Measurements from ENCODE around the gene ITPRIP. TPM values are rescaled to one million over a fixed set of nuclear protein-coding genes. Genes with fewer than 3 reads are reported as not detected.

The ITPRIP gene
- total RNA-seq, 1 experiment from 2014 or later = 12.0 TPM

DNA sequence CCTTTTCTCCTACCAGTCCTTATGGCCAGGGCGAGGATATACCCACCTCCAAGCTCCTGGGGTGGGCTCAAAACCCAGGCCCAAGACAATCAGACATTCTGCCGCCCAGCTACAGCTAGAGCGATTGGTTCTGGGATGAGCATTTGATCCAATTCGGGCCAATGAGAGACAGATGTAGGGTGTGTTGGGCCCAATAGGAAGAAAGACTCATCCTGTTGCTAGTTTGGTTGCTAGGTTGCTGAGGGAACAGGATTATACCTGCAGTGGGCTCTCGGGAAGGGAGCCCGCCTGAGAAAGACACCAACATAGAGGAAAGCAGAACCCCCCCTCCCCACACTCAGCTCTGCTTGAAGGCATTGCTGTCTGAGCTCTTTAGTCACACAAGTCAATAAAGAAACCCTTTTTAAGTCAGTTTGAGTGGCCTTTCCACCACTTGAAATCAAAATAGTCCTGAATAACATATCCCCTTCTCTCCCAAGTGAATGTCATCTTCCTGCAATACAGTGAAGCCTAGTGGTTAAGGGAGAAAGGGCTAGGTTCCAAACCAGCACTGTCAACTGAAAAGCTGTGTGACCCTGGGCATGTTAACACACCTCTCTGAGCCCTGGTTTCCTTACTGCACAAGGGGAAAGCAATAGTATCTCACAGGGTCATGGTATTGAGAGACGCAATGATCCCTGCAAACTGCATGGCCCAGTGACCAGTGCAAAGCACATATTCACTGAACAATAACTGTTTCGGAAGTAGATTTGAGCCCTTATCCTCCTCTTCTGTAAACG is 21.8 kb downstream of the ITPRIP start (continued):
- no peak for TF ChIP-seq YY1 (IDR thresholded peaks at IDR 0.05; ENCODE audit: extremely low read depth, insufficient replicate concordance, low read depth, low read length)

DNA sequence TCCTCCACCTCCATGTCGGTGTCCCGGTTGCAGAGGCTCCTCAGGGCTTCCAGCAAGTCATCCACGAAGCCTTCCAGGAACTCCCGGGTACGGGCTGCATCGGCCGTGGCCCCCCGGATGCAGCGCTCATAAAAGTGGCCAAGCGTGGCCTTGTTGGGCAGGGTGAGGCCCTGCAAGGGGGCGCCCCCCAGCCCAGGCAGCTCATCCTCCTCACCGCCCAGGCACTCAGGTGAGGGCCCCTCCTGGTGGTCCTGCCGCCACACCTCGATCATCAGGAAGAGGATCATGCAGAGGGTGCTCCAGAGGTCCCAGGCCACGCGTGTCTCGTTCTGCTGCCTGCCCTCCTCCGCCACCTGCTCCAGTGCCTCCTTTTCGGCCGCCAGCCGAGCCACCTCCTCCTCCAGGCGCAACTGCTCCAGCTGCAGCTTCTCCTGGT is 22.8 kb downstream of the ITPRIP start:
- TF ChIP-seq, protein P1, sequence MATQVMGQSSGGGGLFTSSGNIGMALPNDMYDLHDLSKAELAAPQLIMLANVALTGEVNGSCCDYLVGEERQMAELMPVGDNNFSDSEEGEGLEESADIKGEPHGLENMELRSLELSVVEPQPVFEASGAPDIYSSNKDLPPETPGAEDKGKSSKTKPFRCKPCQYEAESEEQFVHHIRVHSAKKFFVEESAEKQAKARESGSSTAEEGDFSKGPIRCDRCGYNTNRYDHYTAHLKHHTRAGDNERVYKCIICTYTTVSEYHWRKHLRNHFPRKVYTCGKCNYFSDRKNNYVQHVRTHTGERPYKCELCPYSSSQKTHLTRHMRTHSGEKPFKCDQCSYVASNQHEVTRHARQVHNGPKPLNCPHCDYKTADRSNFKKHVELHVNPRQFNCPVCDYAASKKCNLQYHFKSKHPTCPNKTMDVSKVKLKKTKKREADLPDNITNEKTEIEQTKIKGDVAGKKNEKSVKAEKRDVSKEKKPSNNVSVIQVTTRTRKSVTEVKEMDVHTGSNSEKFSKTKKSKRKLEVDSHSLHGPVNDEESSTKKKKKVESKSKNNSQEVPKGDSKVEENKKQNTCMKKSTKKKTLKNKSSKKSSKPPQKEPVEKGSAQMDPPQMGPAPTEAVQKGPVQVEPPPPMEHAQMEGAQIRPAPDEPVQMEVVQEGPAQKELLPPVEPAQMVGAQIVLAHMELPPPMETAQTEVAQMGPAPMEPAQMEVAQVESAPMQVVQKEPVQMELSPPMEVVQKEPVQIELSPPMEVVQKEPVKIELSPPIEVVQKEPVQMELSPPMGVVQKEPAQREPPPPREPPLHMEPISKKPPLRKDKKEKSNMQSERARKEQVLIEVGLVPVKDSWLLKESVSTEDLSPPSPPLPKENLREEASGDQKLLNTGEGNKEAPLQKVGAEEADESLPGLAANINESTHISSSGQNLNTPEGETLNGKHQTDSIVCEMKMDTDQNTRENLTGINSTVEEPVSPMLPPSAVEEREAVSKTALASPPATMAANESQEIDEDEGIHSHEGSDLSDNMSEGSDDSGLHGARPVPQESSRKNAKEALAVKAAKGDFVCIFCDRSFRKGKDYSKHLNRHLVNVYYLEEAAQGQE (IDR thresholded peaks at IDR 0.05; ENCODE audit: low read depth) = no peak
- TF ChIP-seq YY1 (IDR thresholded peaks at IDR 0.05; ENCODE audit: extremely low read depth, insufficient replicate concordance, low read depth, low read length) (no peak), SRF (IDR thresholded peaks at IDR 0.05; ENCODE audit: low read depth) (no peak), FOSL1 (IDR thresholded peaks at IDR 0.05; ENCODE audit: low read depth) (no peak), RAD21 (IDR thresholded peaks at IDR 0.05; ENCODE audit: low read depth) (no peak), EGR1 (IDR thresholded peaks at IDR 0.05; ENCODE audit: low read depth) (no peak), POLR2A (IDR thresholded peaks at IDR 0.05; ENCODE audit: borderline replicate concordance, extremely low read depth, insufficient read depth, insufficient read length) (no peak), CEBPB (IDR thresholded peaks at IDR 0.05; ENCODE audit: low read depth) (no peak), SIN3A (IDR thresholded peaks at IDR 0.05; ENCODE audit: low read depth) (no peak)
- TF ChIP-seq, protein P2, sequence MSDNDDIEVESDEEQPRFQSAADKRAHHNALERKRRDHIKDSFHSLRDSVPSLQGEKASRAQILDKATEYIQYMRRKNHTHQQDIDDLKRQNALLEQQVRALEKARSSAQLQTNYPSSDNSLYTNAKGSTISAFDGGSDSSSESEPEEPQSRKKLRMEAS (IDR thresholded peaks at IDR 0.05) = no peak
- TF ChIP-seq, protein P3, sequence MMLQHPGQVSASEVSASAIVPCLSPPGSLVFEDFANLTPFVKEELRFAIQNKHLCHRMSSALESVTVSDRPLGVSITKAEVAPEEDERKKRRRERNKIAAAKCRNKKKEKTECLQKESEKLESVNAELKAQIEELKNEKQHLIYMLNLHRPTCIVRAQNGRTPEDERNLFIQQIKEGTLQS (IDR thresholded peaks at IDR 0.05) = no peak
- Histone ChIP-seq H3K27me3 (ENCODE audit: insufficient read depth, low read length) (no peaks in the 10 kb centered on the region), H3K9ac (ENCODE audit: low read length) (no peak overlapping the region), H3K9me3 (ENCODE audit: control insufficient read depth in 1 of 2, insufficient read depth in 1 of 2, low read depth in 1 of 2, low read length in 2 of 2) (no peaks in the 10 kb centered on the region), H3K27ac (ENCODE audit: low read depth, low read length) (no peak overlapping the region; the same call in 1 of the 2 replicates), H3K9me2 (ENCODE audit: insufficient read depth) (no peaks in the 10 kb centered on the region), H3K4me1 (ENCODE audit: control insufficient read depth in 1 of 2, insufficient read depth in 2 of 2, low read length in 2 of 2) (peaks cover 4 to 18% of the 10 kb centered on the region in 2 experiments), H3K4me3 (replicated peaks in 1 of 2; ENCODE audit: low read depth in 1 of 2, low read length in 2 of 2) (no peak overlapping the region), H2AFZ (ENCODE audit: low read depth, low read length, poor library complexity, severe bottlenecking) (no peak overlapping the region), H3K36me3 (ENCODE audit: control insufficient read depth in 1 of 2, insufficient read depth in 2 of 2, low read length in 2 of 2) (peaks cover 16 to 23% of the 10 kb centered on the region in 2 experiments; a peak in 3 of 4 replicates), H3K79me2 (ENCODE audit: insufficient read depth, low read length) (peaks cover 12% of the 10 kb centered on the region; the same call in 1 of the 2 replicates), H3K4me2 (ENCODE audit: low read length) (no peak overlapping the region), H4K20me1 (ENCODE audit: insufficient read depth) (no peaks in the 10 kb centered on the region)
- DNase-seq (ENCODE audit: low read depth, low spot score) = no peak
- intact Hi-C loops (cut with micrococcal nuclease) = no loop called here
- ChIA-PET RAD21 (ENCODE audit: low non-redundant PET in 1 of 2, low total read pairs in 2 of 2, uncharacterized antibody in 2 of 2, unreplicated experiment in 2 of 2) (no interaction called here), CTCF (no interaction called here), POLR2A (no interaction called here)
- ATAC-seq = no peak
- no TSS peak for BruUV-seq (replicated peaks)

All from HCT116 (cell line).